Testis (tissue), 2 donors: Measurements from ENCODE around the gene MAP2K5.

Experiments used
- CTCF ChIP-seq, 3 experiments: fragments of 450-650 bp in 2 of 3; fragments of 200-600 bp in 1 of 3; sonication (generic) in 1 of 3; IDR thresholded peaks; one replicate each; pipeline ENCODE4 v1.5.1; 2016 to 2019; ENCODE audit warnings: antibody characterized with exemption in 3 of 3, mild to moderate bottlenecking in 2 of 3, moderate library complexity in 1 of 3
- POLR2A ChIP-seq: fragments of 450-650 bp; IDR thresholded peaks from one replicate; pipeline ENCODE4 v1.6.1; 2017; ENCODE audit warnings: antibody characterized with exemption, mild to moderate bottlenecking, moderate library complexity

- TF ChIP-seq CTCF (IDR thresholded peaks at IDR 0.05) (no peak), POLR2A (no peak)
Measured at GRCh38 chr15:67545864-67546263, 3.4 kb downstream of the MAP2K5 start.
